Liver (tissue), 9 donors: Measurements from ENCODE around the gene SGCD. TPM values are rescaled to one million over a fixed set of nuclear protein-coding genes. Genes with fewer than 3 reads are reported as not detected.

Source experiments
- DNase-seq: peaks from one replicate; pipeline ENCODE4 v3.0.0-alpha.2; 2017; ENCODE audit warnings: low spot score
- H3K27ac ChIP-seq, 2 donors: one replicate each; pipeline ENCODE4 v1.7.0; 2013; ENCODE audit warnings: inconsistent platforms in 2 of 2, low read length in 2 of 2, control low read depth in 1 of 2, low read depth in 1 of 2, mild to moderate bottlenecking in 1 of 2
- H3K27me3 ChIP-seq, 4 donors: one replicate each; pipeline versions ENCODE4 v1.6.1 to v1.7.0; 2013; ENCODE audit warnings: low read length in 3 of 4, inconsistent platforms in 1 of 4, mild to moderate bottlenecking in 1 of 4, moderate library complexity in 1 of 4; ENCODE audit not compliant: control insufficient read depth in 4 of 4, insufficient read depth in 4 of 4
- H3K36me3 ChIP-seq, 4 donors: one replicate each; pipeline versions ENCODE4 v1.6.1 to v1.7.0; 2013; ENCODE audit warnings: low read length in 3 of 4, mild to moderate bottlenecking in 3 of 4, low read depth in 1 of 4, moderate library complexity in 1 of 4; ENCODE audit not compliant: control insufficient read depth in 4 of 4, insufficient read depth in 3 of 4
- H3K4me1 ChIP-seq, 4 donors: one replicate each; pipeline versions ENCODE4 v1.6.1 to v1.7.0; 2013; ENCODE audit warnings: low read length in 3 of 4, mild to moderate bottlenecking in 3 of 4, moderate library complexity in 1 of 4; ENCODE audit not compliant: control insufficient read depth in 4 of 4, insufficient read depth in 4 of 4
- H3K4me3 ChIP-seq, 3 donors: one replicate each; pipeline versions ENCODE4 v1.6.1 to v1.7.0; 2013; ENCODE audit warnings: low read length in 3 of 3, control low read depth in 1 of 3, low read depth in 1 of 3, mild to moderate bottlenecking in 1 of 3
- H3K9ac ChIP-seq, 2 donors: one replicate each; pipeline ENCODE4 v1.7.0; 2013; ENCODE audit warnings: low read length in 2 of 2, mild to moderate bottlenecking in 2 of 2, moderate library complexity in 2 of 2, control low read depth in 1 of 2, low read depth in 1 of 2
- H3K9me3 ChIP-seq, 4 donors: one replicate each; pipeline versions ENCODE4 v1.6.1 to v1.7.0; 2013; ENCODE audit warnings: low read length in 3 of 4; ENCODE audit not compliant: control insufficient read depth in 4 of 4
- EGR1 ChIP-seq, 2 donors: IDR thresholded peaks; 2 replicates each; pipeline ENCODE4 v1.6.1; 2016 to 2018; ENCODE audit warnings: antibody characterized with exemption in 2 of 2, low read depth in 2 of 2
- FOXA1 ChIP-seq: IDR thresholded peaks from 2 replicates; pipeline ENCODE4 v1.6.1; 2016; ENCODE audit warnings: antibody characterized with exemption
- FOXA2 ChIP-seq: IDR thresholded peaks from 2 replicates; pipeline ENCODE4 v1.6.1; 2016; ENCODE audit warnings: antibody characterized with exemption
- GABPA ChIP-seq, 2 donors: IDR thresholded peaks in 1 of 2; conservative IDR thresholded peaks in 1 of 2; 2 replicates each; pipeline ENCODE4 v1.6.1; 2016; ENCODE audit warnings: antibody characterized with exemption in 2 of 2, mild to moderate bottlenecking in 1 of 2, moderate library complexity in 1 of 2
- HNF4A ChIP-seq, 2 donors: conservative IDR thresholded peaks; 2 replicates each; pipeline ENCODE4 v1.6.1; 2016; ENCODE audit warnings: antibody characterized with exemption in 2 of 2, mild to moderate bottlenecking in 2 of 2
- HNF4G ChIP-seq: IDR thresholded peaks from 2 replicates; pipeline ENCODE4 v1.6.1; 2016; ENCODE audit warnings: antibody characterized with exemption
- JUND ChIP-seq, 2 donors: IDR thresholded peaks; 2 replicates each; pipeline ENCODE4 v1.6.1; 2016; ENCODE audit warnings: antibody characterized with exemption in 2 of 2
- NR2F2 ChIP-seq: IDR thresholded peaks from 2 replicates; pipeline ENCODE4 v1.6.1; 2016; ENCODE audit warnings: antibody characterized with exemption
- RAD21 ChIP-seq, 2 donors: IDR thresholded peaks; 2 replicates each; pipeline ENCODE4 v1.6.1; 2016; ENCODE audit warnings: antibody characterized with exemption in 2 of 2, mild to moderate bottlenecking in 2 of 2
- RXRA ChIP-seq, 2 donors: IDR thresholded peaks; 2 replicates each; pipeline ENCODE4 v1.6.1; 2017 to 2018; ENCODE audit warnings: antibody characterized with exemption in 2 of 2, mild to moderate bottlenecking in 1 of 2
- SP1 ChIP-seq: IDR thresholded peaks from 2 replicates; pipeline ENCODE4 v1.6.1; 2018; ENCODE audit warnings: antibody characterized with exemption, mild to moderate bottlenecking
- TAF1 ChIP-seq: conservative IDR thresholded peaks from 2 replicates; pipeline ENCODE4 v1.6.1; 2016; ENCODE audit warnings: antibody characterized with exemption, mild to moderate bottlenecking
- YY1 ChIP-seq: IDR thresholded peaks from 2 replicates; pipeline ENCODE4 v1.6.1; 2016; ENCODE audit warnings: antibody characterized with exemption, mild to moderate bottlenecking
- WGBS: extraction: QIAGEN DNeasy Blood & Tissue Kit; methylation state at CpG from one replicate; pipeline ENCODE4 v1.1.7; 2013; 5-methylcytosine and 5-hydroxymethylcytosine counted together
- polyA plus RNA-seq, 2 donors: library from polyadenylated mRNA; stranded (reverse) in 1 of 2; unstranded in 1 of 2; fragments of 200-250 nt in 1 of 2; fragments of >200 nt in 1 of 2; fragmentation: Nextera tagmentation in 1 of 2; extraction: Ambion mirVana in 1 of 2; gene quantifications; one replicate each; pipeline versions ENCODE4 v1.2.1 to v1.2.3, GENCODE V29; 2013 to 2015
- total RNA-seq, 2 donors: library from RNA; depleted of rRNA; stranded (reverse); fragments of >200 nt; gene quantifications; one replicate each; pipeline ENCODE4 v1.2.3, GENCODE V29; 2014
- TF ChIP-seq, protein P1 (sequence below): IDR thresholded peaks from 2 replicates; pipeline ENCODE4 v1.6.1; 2016; ENCODE audit warnings: antibody characterized with exemption, mild to moderate bottlenecking
- TF ChIP-seq, protein P2 (sequence below): fragments of 150-350 bp; IDR thresholded peaks from 2 replicates; pipeline ENCODE4 v1.5.1; 2017; ENCODE audit warnings: improper control_type of control experiment, low read depth, low read length; ENCODE audit not compliant: missing input control
- TF ChIP-seq, protein P3 (sequence below): IDR thresholded peaks from 2 replicates; pipeline ENCODE4 v1.6.1; 2016; ENCODE audit warnings: antibody characterized with exemption
- TF ChIP-seq, protein P4 (sequence below): IDR thresholded peaks from 2 replicates; pipeline ENCODE4 v1.6.1; 2016; ENCODE audit warnings: antibody characterized with exemption
- donor health status: healthy.
- donor health status: healthy.
- donor health status: healthy.
- donor health status: healthy.
- donor health status: healthy.

SGCD gene
- total and polyA plus RNA-seq, 4 donors = 0.35 to 1.7 (median 1.0) TPM

- H3K36me3 ChIP-seq = no peaks in the 10 kb centered on the region
Measured at GRCh38 chr5:156556666-156557406, 229.9 kb downstream of the SGCD start.

DNA sequence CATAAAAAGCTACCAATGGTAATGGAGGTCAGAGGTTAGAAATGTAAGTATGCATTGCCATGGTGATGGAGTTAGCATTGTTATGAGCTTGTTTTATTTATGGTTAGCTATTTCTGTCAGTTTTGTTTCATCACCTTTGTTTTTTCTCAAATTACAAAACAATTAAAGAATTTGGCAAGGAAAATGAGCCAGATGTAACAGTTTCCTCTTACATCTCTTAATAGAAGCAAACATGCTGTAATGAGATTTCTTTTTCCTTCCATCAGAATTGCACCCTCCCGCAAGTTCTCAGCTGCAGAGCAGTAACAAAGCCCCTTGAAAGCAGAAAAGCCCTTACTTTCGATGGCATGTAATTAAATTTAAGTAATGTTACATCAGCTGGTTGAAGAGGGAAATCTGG lies 233.0 kb downstream of the SGCD start:
- H3K4me3 ChIP-seq = no peak overlapping the region
- WGBS = 84% methylated on average over 2 of the region's 2 CpGs
- H3K4me1 ChIP-seq = no peaks in the 10 kb centered on the region
- no peak overlapping the region for H3K27ac ChIP-seq
- H3K9ac ChIP-seq = no peak overlapping the region
- H3K27me3 ChIP-seq = no peaks in the 10 kb centered on the region
- H3K9me3 ChIP-seq = no peaks in the 10 kb centered on the region
- no peak for DNase-seq
- H3K36me3 ChIP-seq = no peaks in the 10 kb centered on the region
- TF ChIP-seq, protein P1, sequence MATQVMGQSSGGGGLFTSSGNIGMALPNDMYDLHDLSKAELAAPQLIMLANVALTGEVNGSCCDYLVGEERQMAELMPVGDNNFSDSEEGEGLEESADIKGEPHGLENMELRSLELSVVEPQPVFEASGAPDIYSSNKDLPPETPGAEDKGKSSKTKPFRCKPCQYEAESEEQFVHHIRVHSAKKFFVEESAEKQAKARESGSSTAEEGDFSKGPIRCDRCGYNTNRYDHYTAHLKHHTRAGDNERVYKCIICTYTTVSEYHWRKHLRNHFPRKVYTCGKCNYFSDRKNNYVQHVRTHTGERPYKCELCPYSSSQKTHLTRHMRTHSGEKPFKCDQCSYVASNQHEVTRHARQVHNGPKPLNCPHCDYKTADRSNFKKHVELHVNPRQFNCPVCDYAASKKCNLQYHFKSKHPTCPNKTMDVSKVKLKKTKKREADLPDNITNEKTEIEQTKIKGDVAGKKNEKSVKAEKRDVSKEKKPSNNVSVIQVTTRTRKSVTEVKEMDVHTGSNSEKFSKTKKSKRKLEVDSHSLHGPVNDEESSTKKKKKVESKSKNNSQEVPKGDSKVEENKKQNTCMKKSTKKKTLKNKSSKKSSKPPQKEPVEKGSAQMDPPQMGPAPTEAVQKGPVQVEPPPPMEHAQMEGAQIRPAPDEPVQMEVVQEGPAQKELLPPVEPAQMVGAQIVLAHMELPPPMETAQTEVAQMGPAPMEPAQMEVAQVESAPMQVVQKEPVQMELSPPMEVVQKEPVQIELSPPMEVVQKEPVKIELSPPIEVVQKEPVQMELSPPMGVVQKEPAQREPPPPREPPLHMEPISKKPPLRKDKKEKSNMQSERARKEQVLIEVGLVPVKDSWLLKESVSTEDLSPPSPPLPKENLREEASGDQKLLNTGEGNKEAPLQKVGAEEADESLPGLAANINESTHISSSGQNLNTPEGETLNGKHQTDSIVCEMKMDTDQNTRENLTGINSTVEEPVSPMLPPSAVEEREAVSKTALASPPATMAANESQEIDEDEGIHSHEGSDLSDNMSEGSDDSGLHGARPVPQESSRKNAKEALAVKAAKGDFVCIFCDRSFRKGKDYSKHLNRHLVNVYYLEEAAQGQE = no peak
- TF ChIP-seq FOXA1 = no peak
- TF ChIP-seq, protein P2, sequence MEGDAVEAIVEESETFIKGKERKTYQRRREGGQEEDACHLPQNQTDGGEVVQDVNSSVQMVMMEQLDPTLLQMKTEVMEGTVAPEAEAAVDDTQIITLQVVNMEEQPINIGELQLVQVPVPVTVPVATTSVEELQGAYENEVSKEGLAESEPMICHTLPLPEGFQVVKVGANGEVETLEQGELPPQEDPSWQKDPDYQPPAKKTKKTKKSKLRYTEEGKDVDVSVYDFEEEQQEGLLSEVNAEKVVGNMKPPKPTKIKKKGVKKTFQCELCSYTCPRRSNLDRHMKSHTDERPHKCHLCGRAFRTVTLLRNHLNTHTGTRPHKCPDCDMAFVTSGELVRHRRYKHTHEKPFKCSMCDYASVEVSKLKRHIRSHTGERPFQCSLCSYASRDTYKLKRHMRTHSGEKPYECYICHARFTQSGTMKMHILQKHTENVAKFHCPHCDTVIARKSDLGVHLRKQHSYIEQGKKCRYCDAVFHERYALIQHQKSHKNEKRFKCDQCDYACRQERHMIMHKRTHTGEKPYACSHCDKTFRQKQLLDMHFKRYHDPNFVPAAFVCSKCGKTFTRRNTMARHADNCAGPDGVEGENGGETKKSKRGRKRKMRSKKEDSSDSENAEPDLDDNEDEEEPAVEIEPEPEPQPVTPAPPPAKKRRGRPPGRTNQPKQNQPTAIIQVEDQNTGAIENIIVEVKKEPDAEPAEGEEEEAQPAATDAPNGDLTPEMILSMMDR = no peak
- TF ChIP-seq HNF4G = no peak
- no peak for TF ChIP-seq HNF4A (conservative IDR thresholded peaks at IDR 0.05)
- TF ChIP-seq, protein P3, sequence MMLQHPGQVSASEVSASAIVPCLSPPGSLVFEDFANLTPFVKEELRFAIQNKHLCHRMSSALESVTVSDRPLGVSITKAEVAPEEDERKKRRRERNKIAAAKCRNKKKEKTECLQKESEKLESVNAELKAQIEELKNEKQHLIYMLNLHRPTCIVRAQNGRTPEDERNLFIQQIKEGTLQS = no peak
- TF ChIP-seq NR2F2 = no peak
- TF ChIP-seq RAD21 (IDR thresholded peaks at IDR 0.05) = no peak
- TF ChIP-seq GABPA (IDR thresholded peaks at IDR 0.05 in 1 of 2, conservative IDR thresholded peaks at IDR 0.05 in 1 of 2) = no peak
- TF ChIP-seq, protein P4, sequence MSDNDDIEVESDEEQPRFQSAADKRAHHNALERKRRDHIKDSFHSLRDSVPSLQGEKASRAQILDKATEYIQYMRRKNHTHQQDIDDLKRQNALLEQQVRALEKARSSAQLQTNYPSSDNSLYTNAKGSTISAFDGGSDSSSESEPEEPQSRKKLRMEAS = no peak

More at GRCh38 chr5:156556666-156557406, 229.9 kb downstream of the SGCD start:
- DNase-seq = no peak
- Histone ChIP-seq H3K4me1 (no peaks in the 10 kb centered on the region), H3K27me3 (no peaks in the 10 kb centered on the region), H3K4me3 (no peak overlapping the region), H3K9ac (no peak overlapping the region), H3K27ac (no peak overlapping the region), H3K9me3 (no peaks in the 10 kb centered on the region)
- TF ChIP-seq SP1 = no peak
- no peak for TF ChIP-seq FOXA1
- no peak for TF ChIP-seq RXRA (IDR thresholded peaks at IDR 0.05)
- TF ChIP-seq FOXA2 = no peak
- no peak for TF ChIP-seq EGR1 (IDR thresholded peaks at IDR 0.05; ENCODE audit: low read depth in 2 of 2)
- TF ChIP-seq, protein P2 = no peak
- TF ChIP-seq YY1 = no peak
- TF ChIP-seq GABPA (IDR thresholded peaks at IDR 0.05 in 1 of 2, conservative IDR thresholded peaks at IDR 0.05 in 1 of 2) = no peak
- TF ChIP-seq, protein P1 = no peak
- no peak for TF ChIP-seq JUND (IDR thresholded peaks at IDR 0.05)
- TF ChIP-seq HNF4G = no peak
- TF ChIP-seq TAF1 = no peak
- no peak for TF ChIP-seq NR2F2
- TF ChIP-seq, protein P4 = no peak
- no peak for TF ChIP-seq RAD21 (IDR thresholded peaks at IDR 0.05)
- no peak for TF ChIP-seq HNF4A (conservative IDR thresholded peaks at IDR 0.05)
- 85% methylated on average over 1 of the region's 1 CpG for WGBS
